ENCODE results near the gene ZBTB48. TPM values are rescaled to one million over a fixed set of nuclear protein-coding genes. Genes with fewer than 3 reads are reported as not detected.

Gene ZBTB48
- polyA plus RNA-seq, 1 of the 3 experiments (the other 2 are of a cell fraction), result 31.2 TPM

- Histone ChIP-seq H2AFZ (ENCODE audit: low read depth) (no peak overlapping the region), H3F3A (replicated peaks; ENCODE audit: insufficient read depth) (peaks cover 5% of the 10 kb centered on the region), H4K20me1 (ENCODE audit: insufficient read depth) (no peaks in the 10 kb centered on the region), H3K79me2 (ENCODE audit: insufficient read depth) (peaks cover 26% of the 10 kb centered on the region), H3K27me3 (ENCODE audit: insufficient read depth) (no peaks in the 10 kb centered on the region), H3K9me2 (no peaks in the 10 kb centered on the region), H3K36me3 (replicated peaks in 1 of 2; ENCODE audit: control insufficient read depth in 1 of 2, insufficient read depth in 2 of 2, low read length in 1 of 2) (peaks cover 0 to 54% of the 10 kb centered on the region in 2 experiments), H3K4me1 (ENCODE audit: control insufficient read depth in 1 of 2, insufficient read depth in 2 of 2, low read depth in 1 of 2, low read length in 1 of 2) (no peaks in the 10 kb centered on the region; a peak in 1 of 4 replicates), H3K9ac (no peak overlapping the region), H3K9me3 (no peaks in the 10 kb centered on the region), H3K27ac (ENCODE audit: low read depth in 2 of 2, low read length in 1 of 2) (no peak overlapping the region), H3K4me3 (ENCODE audit: low read depth in 2 of 2, low read length in 1 of 2) (no peak overlapping the region), H3K4me2 (no peak overlapping the region)
- TF ChIP-seq GABPA (IDR thresholded peaks at IDR 0.05; ENCODE audit: low read depth), result no peak
- TF ChIP-seq FOXM1 (IDR thresholded peaks at IDR 0.05; ENCODE audit: low read depth), result no peak
- TF ChIP-seq EP300 (IDR thresholded peaks at IDR 0.05; ENCODE audit: borderline replicate concordance in 1 of 2, low read depth in 1 of 2, low read length in 1 of 2), result no peak
- TF ChIP-seq SIN3A (IDR thresholded peaks at IDR 0.05; ENCODE audit: borderline replicate concordance, low read depth, low read length), result no peak
- no peak for TF ChIP-seq FOXJ3 (CRISPR knock-in tag; IDR thresholded peaks at IDR 0.05)
- TF ChIP-seq IRF3 (IDR thresholded peaks at IDR 0.05; ENCODE audit: low read depth, low read length), result no peak
- TF ChIP-seq JUND (IDR thresholded peaks at IDR 0.05), result no peak
- TF ChIP-seq MXI1 (IDR thresholded peaks at IDR 0.05; ENCODE audit: low read depth, low read length), result no peak
- no peak for TF ChIP-seq CHD2 (IDR thresholded peaks at IDR 0.05; ENCODE audit: low read length, partially characterized antibody)
- TF ChIP-seq TEAD4 (IDR thresholded peaks at IDR 0.05; ENCODE audit: borderline replicate concordance, insufficient read depth), result no peak
- TF ChIP-seq RFX5 (IDR thresholded peaks at IDR 0.05; ENCODE audit: low read length), result no peak
- TF ChIP-seq FOSL2 (IDR thresholded peaks at IDR 0.05; ENCODE audit: borderline replicate concordance, low read depth), result no peak
- TF ChIP-seq TAF1 (IDR thresholded peaks at IDR 0.05; ENCODE audit: borderline replicate concordance, low read depth, low read length), result no peak
- no peak for TF ChIP-seq RAD21 (IDR thresholded peaks at IDR 0.05; ENCODE audit: low read length)
- CTCF ChIA-PET, result no interaction called here
- POLR2A ChIA-PET, result no interaction called here
- WGBS (ENCODE audit: low lambda C conversion rate), result 99% methylated on average over 8 of the region's 8 CpGs
- no peak for DNase-seq
Observed at GRCh38 chr1:6631058-6631457, 51.3 kb downstream of the ZBTB48 start.

GRCh38 chr1:6632588-6633514 is 53.1 kb downstream of the ZBTB48 start:
- WGBS (ENCODE audit: low lambda C conversion rate), result 93% methylated on average over 11 of the region's 30 CpGs
- CTCF ChIA-PET, result interaction anchor here (0.7 to 3.8 kb wide), 4 partner anchors 13 to 194 kb away, joined by 3 to 20 read pairs (median 3); partner anchors contain the start of gene NOL9
- H3K36me3 ChIP-seq (replicated peaks in 1 of 2; ENCODE audit: control insufficient read depth in 1 of 2, insufficient read depth in 2 of 2, low read length in 1 of 2), result peaks cover 0 to 69% of the 10 kb centered on the region in 2 experiments
- H2AFZ ChIP-seq (ENCODE audit: low read depth), result no peak overlapping the region
- no peak overlapping the region for H3K9ac ChIP-seq
- H3K4me3 ChIP-seq (ENCODE audit: low read depth in 2 of 2, low read length in 1 of 2), result no peak overlapping the region
- H3K4me1 ChIP-seq (ENCODE audit: control insufficient read depth in 1 of 2, insufficient read depth in 2 of 2, low read depth in 1 of 2, low read length in 1 of 2), result no peaks in the 10 kb centered on the region
- TF ChIP-seq YY1 (IDR thresholded peaks at IDR 0.05; ENCODE audit: low read depth) (no peak), RFX5 (IDR thresholded peaks at IDR 0.05; ENCODE audit: low read length) (no peak), USF2 (IDR thresholded peaks at IDR 0.05; ENCODE audit: borderline replicate concordance, low read depth, low read length) (no peak), TAF1 (IDR thresholded peaks at IDR 0.05; ENCODE audit: borderline replicate concordance, low read depth, low read length) (no peak), EP300 (IDR thresholded peaks at IDR 0.05; ENCODE audit: borderline replicate concordance in 1 of 2, low read depth in 1 of 2, low read length in 1 of 2) (no peak), FOSL2 (IDR thresholded peaks at IDR 0.05; ENCODE audit: borderline replicate concordance, low read depth) (no peak), FOXJ3 (CRISPR knock-in tag; IDR thresholded peaks at IDR 0.05) (no peak), TEAD4 (IDR thresholded peaks at IDR 0.05; ENCODE audit: borderline replicate concordance, insufficient read depth) (no peak), ELF1 (IDR thresholded peaks at IDR 0.05) (no peak)
- H3K79me2 ChIP-seq (ENCODE audit: insufficient read depth), result peaks cover 8% of the 10 kb centered on the region; the same call in 1 of the 2 replicates
- no peaks in the 10 kb centered on the region for H3K9me2 ChIP-seq
- no peak overlapping the region for H3K27ac ChIP-seq (ENCODE audit: low read depth in 2 of 2, low read length in 1 of 2)
- H3F3A ChIP-seq (replicated peaks; ENCODE audit: insufficient read depth), result peaks cover 5% of the 10 kb centered on the region
- no peaks in the 10 kb centered on the region for H3K27me3 ChIP-seq (ENCODE audit: insufficient read depth)
- POLR2A ChIA-PET, result no interaction called here
- no peak overlapping the region for H3K4me2 ChIP-seq
- DNase-seq, result no peak
- no peaks in the 10 kb centered on the region for H4K20me1 ChIP-seq (ENCODE audit: insufficient read depth)
- no peaks in the 10 kb centered on the region for H3K9me3 ChIP-seq

Measured in SK-N-SH (cell line).